Adipocyte (in vitro differentiated cells): ENCODE measurements around the gene RWDD2A.

Experiments used
- DNase-seq: peaks from one replicate; pipeline ENCODE4 v3.0.0-alpha.2; 2015; ENCODE audit warnings: low read depth
- H3K27me3 ChIP-seq: replicated peaks from 2 replicates; pipeline ENCODE4 v1.7.0; 2013; ENCODE audit warnings: mild to moderate bottlenecking, low read length, moderate library complexity; ENCODE audit not compliant: control insufficient read depth, insufficient read depth
- H3K36me3 ChIP-seq: 2 replicates; pipeline ENCODE4 v1.7.0; 2013; ENCODE audit warnings: low read length, mild to moderate bottlenecking, moderate library complexity; ENCODE audit not compliant: control insufficient read depth, insufficient read depth, severe bottlenecking
- H3K4me1 ChIP-seq: 2 replicates; pipeline ENCODE4 v1.7.0; 2013; ENCODE audit warnings: mild to moderate bottlenecking, low read length, moderate library complexity; ENCODE audit not compliant: control insufficient read depth, insufficient read depth
- H3K4me3 ChIP-seq: 2 replicates; pipeline ENCODE4 v1.7.0; 2013; ENCODE audit warnings: mild to moderate bottlenecking, low read length, moderate library complexity
- H3K9ac ChIP-seq: 2 replicates; pipeline ENCODE4 v1.7.0; 2013; ENCODE audit warnings: mild to moderate bottlenecking, low read length, moderate library complexity
- H3K9me3 ChIP-seq: 2 replicates; pipeline ENCODE4 v1.7.0; 2013; ENCODE audit warnings: mild to moderate bottlenecking, low read length, moderate library complexity; ENCODE audit not compliant: control insufficient read depth

The RWDD2A gene

GRCh38 chr6:83192871-83193746, at the start of gene RWDD2A, which contains the start of gene PGM3:
Gene RWDD2A, plus strand, starts transcription at chr6:83193357. Its CDS starts 1,095 bp downstream, at chr6:83194452.
Gene PGM3, minus strand, starts transcription at chr6:83193265. Its CDS starts 2,253 bp downstream, at chr6:83191012.
- Histone ChIP-seq H3K4me1 (peaks cover 42% of the 10 kb centered on the region), H3K36me3 (peaks cover 36% of the 10 kb centered on the region), H3K9me3 (no peaks in the 10 kb centered on the region), H3K27me3 (no peaks in the 10 kb centered on the region), H3K9ac (peak within 1 kb of the TSS; percentile 91), H3K4me3 (peak within 1 kb of the TSS; percentile 92)
- peak; percentile 97 for DNase-seq

- H3K4me3 ChIP-seq, result no peak overlapping the region
- H3K36me3 ChIP-seq, result peaks cover 66% of the 10 kb centered on the region
- H3K27me3 ChIP-seq, result no peaks in the 10 kb centered on the region
- H3K9me3 ChIP-seq, result no peaks in the 10 kb centered on the region
- DNase-seq, result peak; percentile 23
- no peaks in the 10 kb centered on the region for H3K4me1 ChIP-seq
- H3K9ac ChIP-seq, result no peak overlapping the region
These were observed 42.0 kb upstream of the RWDD2A start for GRCh38 chr6:83151114-83151513.

- no peak overlapping the region for H3K4me3 ChIP-seq
- H3K27me3 ChIP-seq, result no peaks in the 10 kb centered on the region
- no peaks in the 10 kb centered on the region for H3K9me3 ChIP-seq
These were observed 40.2 kb upstream of the RWDD2A start for GRCh38 chr6:83152913-83153312.

GRCh38 chr6:83153883-83154521, 39.2 kb upstream of the RWDD2A start:
- no peak overlapping the region for H3K4me3 ChIP-seq
- peaks cover 70% of the 10 kb centered on the region for H3K36me3 ChIP-seq

More at GRCh38 chr6:83152913-83153312, 40.2 kb upstream of the RWDD2A start:
- no peak for DNase-seq
- Histone ChIP-seq H3K4me1 (no peaks in the 10 kb centered on the region), H3K9ac (no peak overlapping the region), H3K36me3 (peaks cover 70% of the 10 kb centered on the region)

GRCh38 chr6:83155794-83156193, 37.4 kb upstream of the RWDD2A start:
- Histone ChIP-seq H3K4me1 (no peaks in the 10 kb centered on the region), H3K4me3 (no peak overlapping the region), H3K9me3 (no peaks in the 10 kb centered on the region), H3K9ac (no peak overlapping the region), H3K36me3 (peaks cover 80% of the 10 kb centered on the region), H3K27me3 (no peaks in the 10 kb centered on the region)
- no peak for DNase-seq

More at GRCh38 chr6:83153883-83154521, 39.2 kb upstream of the RWDD2A start:
- no peak overlapping the region for H3K9ac ChIP-seq
- H3K27me3 ChIP-seq, result no peaks in the 10 kb centered on the region
- peak; percentile 15 for DNase-seq
- no peaks in the 10 kb centered on the region for H3K4me1 ChIP-seq
- no peaks in the 10 kb centered on the region for H3K9me3 ChIP-seq

- H3K9me3 ChIP-seq, result no peaks in the 10 kb centered on the region
- DNase-seq, result no peak
- H3K27me3 ChIP-seq, result no peaks in the 10 kb centered on the region
- H3K36me3 ChIP-seq, result peaks cover 74% of the 10 kb centered on the region
- H3K9ac ChIP-seq, result no peak overlapping the region
- H3K4me1 ChIP-seq, result no peaks in the 10 kb centered on the region
- H3K4me3 ChIP-seq, result no peak overlapping the region
These were observed 33.0 kb upstream of the RWDD2A start for GRCh38 chr6:83160167-83160566.

GRCh38 chr6:83167726-83168278, 25.4 kb upstream of the RWDD2A start:
- Histone ChIP-seq H3K27me3 (no peaks in the 10 kb centered on the region), H3K9ac (no peak overlapping the region), H3K4me3 (no peak overlapping the region), H3K36me3 (peaks cover 99% of the 10 kb centered on the region), H3K9me3 (no peaks in the 10 kb centered on the region), H3K4me1 (no peaks in the 10 kb centered on the region)
- no peak for DNase-seq

- Histone ChIP-seq H3K36me3 (peaks cover 99% of the 10 kb centered on the region), H3K9ac (no peak overlapping the region)
These were observed 24.6 kb upstream of the RWDD2A start for GRCh38 chr6:83168556-83168955.

GRCh38 chr6:83169106-83169505, 24.1 kb upstream of the RWDD2A start:
- no peaks in the 10 kb centered on the region for H3K4me1 ChIP-seq
- H3K9ac ChIP-seq, result no peak overlapping the region
- DNase-seq, result no peak
- H3K36me3 ChIP-seq, result peaks cover 100% of the 10 kb centered on the region
- H3K4me3 ChIP-seq, result no peak overlapping the region
- H3K9me3 ChIP-seq, result no peaks in the 10 kb centered on the region
- H3K27me3 ChIP-seq, result no peaks in the 10 kb centered on the region

More at GRCh38 chr6:83168556-83168955, 24.6 kb upstream of the RWDD2A start:
- H3K4me3 ChIP-seq, result no peak overlapping the region
- H3K27me3 ChIP-seq, result no peaks in the 10 kb centered on the region
- H3K9me3 ChIP-seq, result no peaks in the 10 kb centered on the region
- no peak for DNase-seq
- H3K4me1 ChIP-seq, result no peaks in the 10 kb centered on the region

GRCh38 chr6:83169511-83169910, 23.6 kb upstream of the RWDD2A start:
- Histone ChIP-seq H3K4me1 (no peaks in the 10 kb centered on the region), H3K36me3 (peaks cover 100% of the 10 kb centered on the region), H3K27me3 (no peaks in the 10 kb centered on the region), H3K4me3 (no peak overlapping the region), H3K9ac (no peak overlapping the region), H3K9me3 (no peaks in the 10 kb centered on the region)
- DNase-seq, result no peak

GRCh38 chr6:83176246-83176645, 16.9 kb upstream of the RWDD2A start:
- Histone ChIP-seq H3K4me1 (no peaks in the 10 kb centered on the region), H3K36me3 (peaks cover 98% of the 10 kb centered on the region)
- peak; percentile 66 for DNase-seq

More at GRCh38 chr6:83176246-83176645, 16.9 kb upstream of the RWDD2A start:
- Histone ChIP-seq H3K27me3 (no peaks in the 10 kb centered on the region), H3K9me3 (no peaks in the 10 kb centered on the region), H3K4me3 (no peak overlapping the region), H3K9ac (no peak overlapping the region)
